Germinal center (tissue), 1 donor: ENCODE measurements around the gene HSPA6.
"Not testable (repeated sequence)": the region's sequence is repeated elsewhere in the genome, so short reads cannot be mapped to it uniquely, and the experiment has no call there.

ENCODE experiments used
- DNase-seq: peaks from one replicate; pipeline ENCODE4 v3.0.0; 2012; ENCODE audit warnings: mixed read lengths, low spot score

The HSPA6 gene

GRCh38 chr1:161523817-161524741, at the start of gene HSPA6:
Gene HSPA6, plus strand, starts transcription at chr1:161524540. Its CDS starts 119 bp downstream, at chr1:161524659.
- DNase-seq = peak; percentile 62

GRCh38 chr1:161477711-161478110, 46.6 kb upstream of the HSPA6 start:
- DNase-seq = not testable (repeated sequence)

- DNase-seq = no peak
These were observed 45.4 kb upstream of the HSPA6 start for GRCh38 chr1:161478985-161479384.

- DNase-seq = no peak
These were observed 43.8 kb upstream of the HSPA6 start for GRCh38 chr1:161480381-161481035.

- DNase-seq = no peak
These were observed 42.5 kb upstream of the HSPA6 start for GRCh38 chr1:161481624-161482392.

- no peak for DNase-seq
These were observed 41.7 kb upstream of the HSPA6 start for GRCh38 chr1:161482610-161483009.

GRCh38 chr1:161483361-161483760, 41.0 kb upstream of the HSPA6 start:
- DNase-seq = no peak

- peak; percentile 26 for DNase-seq
These were observed 39.7 kb upstream of the HSPA6 start for GRCh38 chr1:161484613-161485012.

- DNase-seq = peak; percentile 61
These were observed 37.3 kb upstream of the HSPA6 start for GRCh38 chr1:161486806-161487741.

- DNase-seq = no peak
These were observed 32.9 kb upstream of the HSPA6 start for GRCh38 chr1:161491472-161491871.

- no peak for DNase-seq
These were observed 31.5 kb upstream of the HSPA6 start for GRCh38 chr1:161492827-161493226.

- DNase-seq = no peak
These were observed 30.1 kb upstream of the HSPA6 start for GRCh38 chr1:161494091-161494735.

GRCh38 chr1:161495490-161495889, 28.9 kb upstream of the HSPA6 start:
- no peak for DNase-seq

- DNase-seq = no peak
These were observed 26.4 kb upstream of the HSPA6 start for GRCh38 chr1:161497961-161498360.

- DNase-seq = no peak
These were observed 25.7 kb upstream of the HSPA6 start for GRCh38 chr1:161498646-161499045.

GRCh38 chr1:161499099-161500039, 25.0 kb upstream of the HSPA6 start:
- DNase-seq = no peak

- no peak for DNase-seq
These were observed 23.1 kb upstream of the HSPA6 start for GRCh38 chr1:161501234-161501633.

- DNase-seq = no peak
These were observed 22.2 kb upstream of the HSPA6 start for GRCh38 chr1:161502181-161502580.

GRCh38 chr1:161502641-161503393, 21.5 kb upstream of the HSPA6 start:
- DNase-seq = no peak
